AG04450 (cell line): ENCODE data around the gene RAPGEF3. TPM values are rescaled to one million over a fixed set of nuclear protein-coding genes. Genes with fewer than 3 reads are reported as not detected.

ENCODE experiments used
- CTCF ChIA-PET: fragments of 300-600, 350-600 bp; formaldehyde crosslinking; extraction: SDS; loops from one replicate; lab custom pipeline; 2022; ENCODE audit warnings: antibody characterized with exemption, inconsistent platforms; lab: Charles Lee
- POLR2A ChIA-PET: fragments of 350-600 bp; formaldehyde crosslinking; extraction: SDS; loops from one replicate; lab custom pipeline; 2021; ENCODE audit warnings: antibody characterized with exemption, inconsistent platforms; lab: Yijun Ruan, JAX
- DNase-seq: peaks from one replicate; pipeline ENCODE4 v3.0.0-alpha.2; 2011; ENCODE audit warnings: low read depth, low spot score
- H3K27ac ChIP-seq: one replicate; pipeline ENCODE4 v1.5.1; 2012; ENCODE audit warnings: low read depth, low read length, control low read depth
- H3K27me3 ChIP-seq: one replicate; pipeline ENCODE4 v1.6.0; 2012; ENCODE audit warnings: low read length; ENCODE audit not compliant: control insufficient read depth, insufficient read depth
- H3K4me3 ChIP-seq: 2 replicates; pipeline ENCODE4 v1.5.1; 2011; ENCODE audit warnings: mild to moderate bottlenecking, low read depth, low read length, control low read depth
- H3K9me3 ChIP-seq: 2 replicates; pipeline ENCODE4 v1.5.1; 2012; ENCODE audit warnings: low read length; ENCODE audit not compliant: control insufficient read depth, insufficient read depth
- CTCF ChIP-seq: IDR thresholded peaks from 2 replicates; pipeline ENCODE4 v1.5.1; 2011; ENCODE audit warnings: low read depth, low read length, control low read depth, inconsistent platforms
- polyA plus RNA-seq: library from polyadenylated mRNA; depleted of rRNA; stranded (reverse); fragments of >200 nt; gene quantifications from 2 replicates; pipeline ENCODE4 v1.2.3, GENCODE V29; 2011

RAPGEF3 gene
- polyA plus RNA-seq, 1 experiment: 1.7 TPM

GRCh38 chr12:47778881-47779280 is 20.2 kb upstream of the RAPGEF3 start:
- H3K27ac ChIP-seq: no peak overlapping the region
- no peaks in the 10 kb centered on the region for H3K27me3 ChIP-seq
- DNase-seq: no peak
- no peak for TF ChIP-seq CTCF
- CTCF ChIA-PET: interaction anchor here (0.7 to 12.2 kb wide), 10 partner anchors 11 to 74 kb away, joined by 3 to 152 read pairs (median 6); partner anchors contain the start of gene RPAP3
- POLR2A ChIA-PET: no interaction called here
- no peaks in the 10 kb centered on the region for H3K9me3 ChIP-seq
- no peak overlapping the region for H3K4me3 ChIP-seq

- H3K27ac ChIP-seq: no peak overlapping the region
- CTCF ChIA-PET: interaction anchor here (0.7 to 12.2 kb wide), 15 partner anchors 9 to 186 kb away, joined by 3 to 152 read pairs (median 4); partner anchors contain the start of genes ENDOU, RPAP3 and TMEM106C
- no peaks in the 10 kb centered on the region for H3K27me3 ChIP-seq
- no peak overlapping the region for H3K4me3 ChIP-seq
- no peaks in the 10 kb centered on the region for H3K9me3 ChIP-seq
- no peak for DNase-seq
- POLR2A ChIA-PET: interaction anchor here (0.6 kb wide), 1 partner anchor 71 kb away, joined by 4 read pairs; no protein-coding TSS in a partner anchor
- no peak for TF ChIP-seq CTCF
These were observed 19.3 kb upstream of the RAPGEF3 start for GRCh38 chr12:47777741-47778558.

GRCh38 chr12:47777151-47777550 is 18.5 kb upstream of the RAPGEF3 start:
- no peak overlapping the region for H3K4me3 ChIP-seq
- ChIA-PET POLR2A (no interaction called here), CTCF (interaction anchor here (0.5 to 12.2 kb wide), 13 partner anchors 8 to 841 kb away, joined by 3 to 152 read pairs (median 4); partner anchors contain the start of genes ENDOU and TMEM106C)
- no peak for TF ChIP-seq CTCF
- no peak overlapping the region for H3K27ac ChIP-seq
- DNase-seq: no peak
- H3K27me3 ChIP-seq: no peaks in the 10 kb centered on the region
- H3K9me3 ChIP-seq: no peaks in the 10 kb centered on the region

GRCh38 chr12:47776471-47777143 is 17.9 kb upstream of the RAPGEF3 start:
- ChIA-PET CTCF (interaction anchor here (0.5 to 12.2 kb wide), 14 partner anchors 8 to 842 kb away, joined by 3 to 152 read pairs (median 4); partner anchors contain the start of genes ENDOU and TMEM106C), POLR2A (interaction anchor here (1.1 kb wide), 1 partner anchor 34 kb away, joined by 6 read pairs; no protein-coding TSS in a partner anchor)
- Histone ChIP-seq H3K4me3 (no peak overlapping the region), H3K9me3 (no peaks in the 10 kb centered on the region), H3K27ac (peak overlapping the region; percentile 61), H3K27me3 (no peaks in the 10 kb centered on the region)
- TF ChIP-seq CTCF: no peak
- no peak for DNase-seq
